HL-60 (cell line): ENCODE results near the gene REEP1.
A peak's percentile ranks its signal among the peaks of the same experiment; 100 is the strongest.

ENCODE experiments used
- DNase-seq, 2 experiments: peaks; one replicate each; pipeline ENCODE4 v3.0.0-alpha.2; 2010 to 2020; ENCODE audit warnings: low read depth in 1 of 2, low spot score in 1 of 2
- H3K27ac ChIP-seq: fragments of 250-450 bp; sonication (Bioruptor Pico); replicated peaks from 2 replicates; pipeline ENCODE4 v1.5.1; 2020; ENCODE audit warnings: mild to moderate bottlenecking, moderate library complexity
- H3K27me3 ChIP-seq: fragments of 250-450 bp; sonication (Bioruptor Pico); 2 replicates; pipeline ENCODE4 v1.5.1; 2021; ENCODE audit warnings: mild to moderate bottlenecking, moderate library complexity; ENCODE audit not compliant: insufficient read depth, poor library complexity, severe bottlenecking
- H3K4me3 ChIP-seq: replicated peaks from 2 replicates; pipeline ENCODE4 v1.5.1; 2011; ENCODE audit warnings: mild to moderate bottlenecking, control low read depth, low read length; ENCODE audit not compliant: insufficient read depth
- GABPA ChIP-seq: IDR thresholded peaks from 2 replicates; pipeline ENCODE4 v1.6.1; 2012; ENCODE audit warnings: low read depth
- POLR2AphosphoS5 ChIP-seq: IDR thresholded peaks from 2 replicates; pipeline ENCODE4 v1.6.1; 2012; ENCODE audit warnings: low read depth
- SPI1 ChIP-seq: IDR thresholded peaks from 2 replicates; pipeline ENCODE4 v1.6.1; 2012; ENCODE audit warnings: low read depth, mild to moderate bottlenecking, borderline replicate concordance
- TF ChIP-seq, protein P1 (sequence below): IDR thresholded peaks from one replicate; pipeline ENCODE4 v1.5.1; 2011; ENCODE audit warnings: low read length, control low read depth, inconsistent platforms; ENCODE audit not compliant: insufficient read depth
- TF ChIP-seq, protein P2 (sequence below): IDR thresholded peaks from 2 replicates; pipeline ENCODE4 v1.6.1; 2012; ENCODE audit warnings: low read depth; ENCODE audit not compliant: insufficient replicate concordance

The REEP1 gene

DNA sequence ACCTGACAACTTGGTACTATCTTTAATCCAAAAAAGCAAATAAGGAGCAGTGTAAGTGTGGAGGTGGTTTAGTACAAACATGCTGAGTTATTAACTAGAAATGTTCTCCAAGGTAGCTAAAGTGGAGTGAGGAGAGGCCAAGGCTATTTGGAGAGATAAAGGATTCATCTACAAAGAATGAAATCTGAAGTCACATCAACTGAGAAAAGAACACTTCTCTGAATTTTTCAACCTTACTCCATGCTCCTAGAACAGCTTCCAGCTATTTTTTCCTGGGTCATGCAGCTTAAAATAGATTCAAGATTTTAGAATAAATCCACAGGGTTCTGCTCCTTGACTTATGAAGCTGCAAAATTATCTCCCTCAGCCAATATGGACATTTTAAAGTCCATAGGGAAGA, 160.8 kb downstream of the REEP1 start:
- no peak overlapping the region for H3K4me3 ChIP-seq
- TF ChIP-seq SPI1: no peak
- H3K27me3 ChIP-seq: no peaks in the 10 kb centered on the region
- H3K27ac ChIP-seq: no peak overlapping the region
- DNase-seq: no peak

DNA sequence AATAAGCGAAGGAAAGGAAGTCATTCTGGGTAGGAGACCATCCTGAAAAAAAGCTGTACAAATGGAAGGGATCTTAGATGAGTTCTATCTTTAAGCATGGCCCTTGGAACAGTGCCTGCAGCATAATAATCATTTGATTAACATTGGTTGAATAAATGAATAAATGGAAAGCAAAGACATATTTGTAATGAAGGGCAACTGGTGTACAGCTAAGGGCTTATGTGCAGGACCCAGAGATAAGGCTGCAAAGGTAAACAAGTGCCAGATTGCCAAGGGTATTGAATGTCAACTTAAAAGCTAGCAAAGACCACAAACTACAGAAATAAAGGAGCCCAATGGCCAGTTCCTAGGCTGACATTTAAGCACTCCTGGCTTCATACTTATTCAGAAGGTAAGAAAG, 161.6 kb downstream of the REEP1 start:
- no peaks in the 10 kb centered on the region for H3K27me3 ChIP-seq
- no peak overlapping the region for H3K27ac ChIP-seq
- TF ChIP-seq SPI1 (no peak), POLR2AphosphoS5 (no peak), GABPA (no peak)
- TF ChIP-seq, protein P1, sequence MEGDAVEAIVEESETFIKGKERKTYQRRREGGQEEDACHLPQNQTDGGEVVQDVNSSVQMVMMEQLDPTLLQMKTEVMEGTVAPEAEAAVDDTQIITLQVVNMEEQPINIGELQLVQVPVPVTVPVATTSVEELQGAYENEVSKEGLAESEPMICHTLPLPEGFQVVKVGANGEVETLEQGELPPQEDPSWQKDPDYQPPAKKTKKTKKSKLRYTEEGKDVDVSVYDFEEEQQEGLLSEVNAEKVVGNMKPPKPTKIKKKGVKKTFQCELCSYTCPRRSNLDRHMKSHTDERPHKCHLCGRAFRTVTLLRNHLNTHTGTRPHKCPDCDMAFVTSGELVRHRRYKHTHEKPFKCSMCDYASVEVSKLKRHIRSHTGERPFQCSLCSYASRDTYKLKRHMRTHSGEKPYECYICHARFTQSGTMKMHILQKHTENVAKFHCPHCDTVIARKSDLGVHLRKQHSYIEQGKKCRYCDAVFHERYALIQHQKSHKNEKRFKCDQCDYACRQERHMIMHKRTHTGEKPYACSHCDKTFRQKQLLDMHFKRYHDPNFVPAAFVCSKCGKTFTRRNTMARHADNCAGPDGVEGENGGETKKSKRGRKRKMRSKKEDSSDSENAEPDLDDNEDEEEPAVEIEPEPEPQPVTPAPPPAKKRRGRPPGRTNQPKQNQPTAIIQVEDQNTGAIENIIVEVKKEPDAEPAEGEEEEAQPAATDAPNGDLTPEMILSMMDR: no peak
- TF ChIP-seq, protein P2, sequence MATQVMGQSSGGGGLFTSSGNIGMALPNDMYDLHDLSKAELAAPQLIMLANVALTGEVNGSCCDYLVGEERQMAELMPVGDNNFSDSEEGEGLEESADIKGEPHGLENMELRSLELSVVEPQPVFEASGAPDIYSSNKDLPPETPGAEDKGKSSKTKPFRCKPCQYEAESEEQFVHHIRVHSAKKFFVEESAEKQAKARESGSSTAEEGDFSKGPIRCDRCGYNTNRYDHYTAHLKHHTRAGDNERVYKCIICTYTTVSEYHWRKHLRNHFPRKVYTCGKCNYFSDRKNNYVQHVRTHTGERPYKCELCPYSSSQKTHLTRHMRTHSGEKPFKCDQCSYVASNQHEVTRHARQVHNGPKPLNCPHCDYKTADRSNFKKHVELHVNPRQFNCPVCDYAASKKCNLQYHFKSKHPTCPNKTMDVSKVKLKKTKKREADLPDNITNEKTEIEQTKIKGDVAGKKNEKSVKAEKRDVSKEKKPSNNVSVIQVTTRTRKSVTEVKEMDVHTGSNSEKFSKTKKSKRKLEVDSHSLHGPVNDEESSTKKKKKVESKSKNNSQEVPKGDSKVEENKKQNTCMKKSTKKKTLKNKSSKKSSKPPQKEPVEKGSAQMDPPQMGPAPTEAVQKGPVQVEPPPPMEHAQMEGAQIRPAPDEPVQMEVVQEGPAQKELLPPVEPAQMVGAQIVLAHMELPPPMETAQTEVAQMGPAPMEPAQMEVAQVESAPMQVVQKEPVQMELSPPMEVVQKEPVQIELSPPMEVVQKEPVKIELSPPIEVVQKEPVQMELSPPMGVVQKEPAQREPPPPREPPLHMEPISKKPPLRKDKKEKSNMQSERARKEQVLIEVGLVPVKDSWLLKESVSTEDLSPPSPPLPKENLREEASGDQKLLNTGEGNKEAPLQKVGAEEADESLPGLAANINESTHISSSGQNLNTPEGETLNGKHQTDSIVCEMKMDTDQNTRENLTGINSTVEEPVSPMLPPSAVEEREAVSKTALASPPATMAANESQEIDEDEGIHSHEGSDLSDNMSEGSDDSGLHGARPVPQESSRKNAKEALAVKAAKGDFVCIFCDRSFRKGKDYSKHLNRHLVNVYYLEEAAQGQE: no peak
- no peak for DNase-seq
- H3K4me3 ChIP-seq: no peak overlapping the region

DNA sequence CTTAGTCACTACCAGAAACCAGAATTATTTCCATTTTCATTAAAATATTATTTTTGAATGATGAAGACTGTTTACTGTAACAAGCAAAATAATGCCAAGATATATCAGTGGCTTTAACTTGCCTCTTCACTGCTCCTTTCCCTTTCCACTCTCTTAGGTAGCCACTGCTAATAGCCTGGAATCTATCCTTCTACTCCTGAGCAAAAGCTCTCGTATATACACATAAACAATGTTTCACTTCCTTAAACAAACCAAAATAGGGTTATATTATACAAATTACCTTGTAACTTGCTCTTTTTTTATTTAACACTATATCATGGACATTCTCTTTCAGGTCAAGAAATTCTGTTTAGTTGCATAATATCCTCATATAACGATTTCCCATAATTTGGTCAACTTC, 163.0 kb downstream of the REEP1 start:
- H3K27ac ChIP-seq: peak overlapping the region; percentile 28
- no peak for TF ChIP-seq POLR2AphosphoS5
- TF ChIP-seq GABPA: no peak
- TF ChIP-seq, protein P2: no peak
- TF ChIP-seq, protein P1: no peak
- no peak for TF ChIP-seq SPI1
- no peak overlapping the region for H3K4me3 ChIP-seq
- H3K27me3 ChIP-seq: no peaks in the 10 kb centered on the region
- DNase-seq: no peak

DNA sequence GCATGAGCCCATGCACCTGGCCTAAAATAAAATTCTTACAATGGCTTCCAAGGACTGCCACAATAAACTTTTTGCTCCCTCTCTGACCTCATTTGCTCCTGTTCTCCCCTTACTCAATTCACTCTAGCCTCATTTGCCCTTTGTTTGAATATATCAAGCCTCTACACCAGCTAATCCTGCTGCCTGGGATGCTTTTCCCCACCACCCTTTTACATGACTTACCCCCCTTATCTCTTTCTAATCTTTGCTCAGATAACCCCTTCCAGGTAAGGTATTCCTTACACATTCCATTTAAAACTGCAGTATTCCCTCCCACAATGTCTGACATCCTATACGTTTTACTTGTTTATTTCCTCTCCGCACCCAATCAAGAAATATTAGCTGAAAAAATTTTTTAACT, 164.8 kb downstream of the REEP1 start:
- Histone ChIP-seq H3K27ac (no peak overlapping the region), H3K27me3 (no peaks in the 10 kb centered on the region), H3K4me3 (no peak overlapping the region)
- no peak for TF ChIP-seq SPI1
- no peak for TF ChIP-seq POLR2AphosphoS5
- TF ChIP-seq GABPA: no peak
- TF ChIP-seq, protein P1: no peak
- TF ChIP-seq, protein P2: no peak
- DNase-seq: no peak
